ENCODE results near the gene KDELR3.

GRCh38 chr22:38424525-38425080 lies 43.3 kb upstream of the KDELR3 start:
- TF ChIP-seq CTCF (IDR thresholded peaks at IDR 0.05; ENCODE audit: poor library complexity, severe bottlenecking) (no peak), EZH2 (IDR thresholded peaks at IDR 0.05; ENCODE audit: borderline replicate concordance, insufficient read depth, low read length, poor library complexity, severe bottlenecking) (no peak), POLR2AphosphoS5 (IDR thresholded peaks at IDR 0.05) (no peak), EP300 (conservative IDR thresholded peaks at IDR 0.05; ENCODE audit: poor library complexity, severe bottlenecking) (no peak), REST (IDR thresholded peaks at IDR 0.05; ENCODE audit: borderline replicate concordance) (no peak)
